GM23248 (cell line): Measurements from ENCODE around the gene FPGT. TPM values are rescaled to one million over a fixed set of nuclear protein-coding genes. Genes with fewer than 3 reads are reported as not detected.
"Not testable (repeated sequence)": the region's sequence is repeated elsewhere in the genome, so short reads cannot be mapped to it uniquely, and the experiment has no call there.

Experiments used
- DNase-seq: peaks from one replicate; pipeline ENCODE4 v3.0.0-alpha.2; 2015
- H2AFZ ChIP-seq: fragments of 200-600 bp; sonication (generic); 2 replicates; pipeline ENCODE4 v1.6.1; 2016; ENCODE audit warnings: antibody characterized with exemption
- H3F3A ChIP-seq: fragments of 200-600 bp; sonication (generic); 2 replicates; pipeline ENCODE4 v1.6.1; 2016; ENCODE audit warnings: mild to moderate bottlenecking, antibody characterized with exemption, mixed run types; ENCODE audit not compliant: insufficient read depth
- H3K27ac ChIP-seq: fragments of 200-600 bp; sonication (generic); 2 replicates; pipeline ENCODE4 v1.5.1; 2016; ENCODE audit warnings: mild to moderate bottlenecking
- H3K27me3 ChIP-seq: fragments of 200-600 bp; sonication (generic); replicated peaks from 2 replicates; pipeline ENCODE4 v1.6.1; 2016; ENCODE audit warnings: mild to moderate bottlenecking; ENCODE audit not compliant: insufficient read depth
- H3K36me3 ChIP-seq: fragments of 200-600 bp; sonication (generic); 2 replicates; pipeline ENCODE4 v1.6.1; 2016; ENCODE audit warnings: low read depth, mild to moderate bottlenecking
- H3K4me1 ChIP-seq: fragments of 200-600 bp; sonication (generic); 2 replicates; pipeline ENCODE4 v1.6.1; 2016; ENCODE audit warnings: mild to moderate bottlenecking; ENCODE audit not compliant: insufficient read depth
- H3K4me2 ChIP-seq: fragments of 200-600 bp; sonication (generic); one replicate; pipeline ENCODE4 v1.6.1; 2016; ENCODE audit warnings: mild to moderate bottlenecking; ENCODE audit not compliant: unreplicated experiment
- H3K4me3 ChIP-seq: fragments of 200-600 bp; sonication (generic); 2 replicates; pipeline ENCODE4 v1.5.1; 2016; ENCODE audit warnings: mild to moderate bottlenecking
- H3K79me2 ChIP-seq: fragments of 200-600 bp; sonication (generic); 2 replicates; pipeline ENCODE4 v1.6.1; 2016; ENCODE audit warnings: mild to moderate bottlenecking; ENCODE audit not compliant: insufficient read depth
- H3K9ac ChIP-seq: fragments of 200-600 bp; sonication (generic); 2 replicates; pipeline ENCODE4 v1.6.1; 2016; ENCODE audit warnings: mild to moderate bottlenecking
- H3K9me2 ChIP-seq: fragments of 200-600 bp; sonication (generic); 2 replicates; pipeline ENCODE4 v1.6.1; 2016; ENCODE audit warnings: mixed run types, mild to moderate bottlenecking, moderate library complexity; ENCODE audit not compliant: insufficient read depth
- H3K9me3 ChIP-seq: fragments of 200-600 bp; sonication (generic); one replicate; pipeline ENCODE4 v1.6.1; 2017; ENCODE audit warnings: low read depth
- H4K20me1 ChIP-seq: fragments of 200-600 bp; sonication (generic); 2 replicates; pipeline ENCODE4 v1.6.0; 2016; ENCODE audit not compliant: insufficient read depth
- EZH2 ChIP-seq: fragments of 200-600 bp; sonication (generic); IDR thresholded peaks from 2 replicates; pipeline ENCODE4 v1.6.1; 2018; ENCODE audit warnings: antibody characterized with exemption, mild to moderate bottlenecking; ENCODE audit not compliant: insufficient read depth, poor library complexity, severe bottlenecking
- EZH2phosphoT487 ChIP-seq: fragments of 200-600 bp; sonication (generic); IDR thresholded peaks from 2 replicates; pipeline ENCODE4 v1.6.1; 2018; ENCODE audit warnings: antibody characterized with exemption, moderate library complexity, mild to moderate bottlenecking, low read depth; ENCODE audit not compliant: insufficient read depth
- WGBS, 2 experiments: methylation state at CpG; one replicate each; pipeline ENCODE4 v1.1.6; 2015 to 2017; ENCODE audit warnings: low lambda C conversion rate in 2 of 2, low coverage in 1 of 2; ENCODE audit errors: missing lambda C conversion rate in 2 of 2; 5-methylcytosine and 5-hydroxymethylcytosine counted together
- in situ Hi-C: fragments of 300-500 bp; cut with MboI; formaldehyde crosslinking; loops from 2 replicates; pipeline ENCODE4 v1.15.0; 2020
- polyA plus RNA-seq: library from polyadenylated mRNA; unstranded; fragments of >200 nt; fragmentation: Nextera tagmentation; extraction: Ambion mirVana; gene quantifications from 2 replicates; pipeline ENCODE4 v1.2.1, GENCODE V29; 2016
- total RNA-seq: library from RNA; depleted of rRNA; stranded (reverse); fragments of >200 nt; shearing (Covaris generic); gene quantifications from 2 replicates; pipeline ENCODE4 v1.2.3, GENCODE V29; 2014; rRNA removed

FPGT gene
- total and polyA plus RNA-seq, 2 experiments from 2014 or later: 10.3 to 11.6 TPM

GRCh38 chr1:74247881-74248528, 50.0 kb downstream of the FPGT start:
- in situ Hi-C loops: no loop called here
- WGBS, 2 experiments: 64 to 69% methylated on average over 18 to 21 of the region's 22 CpGs
- TF ChIP-seq EZH2phosphoT487 (no peak), EZH2 (no peak)
- H3K9ac ChIP-seq: no peak overlapping the region
- H3K79me2 ChIP-seq: no peaks in the 10 kb centered on the region
- H2AFZ ChIP-seq: no peak overlapping the region
- H3K27me3 ChIP-seq: no peaks in the 10 kb centered on the region
- peaks cover 2% of the 10 kb centered on the region for H3K9me3 ChIP-seq
- no peaks in the 10 kb centered on the region for H4K20me1 ChIP-seq
- no peak overlapping the region for H3K27ac ChIP-seq
- H3K36me3 ChIP-seq: no peaks in the 10 kb centered on the region
- H3K4me3 ChIP-seq: no peak overlapping the region
- no peaks in the 10 kb centered on the region for H3K9me2 ChIP-seq
- H3F3A ChIP-seq: no peaks in the 10 kb centered on the region
- H3K4me1 ChIP-seq: no peaks in the 10 kb centered on the region
- H3K4me2 ChIP-seq: no peak overlapping the region
- DNase-seq: no peak

GRCh38 chr1:74253243-74253824, 55.3 kb downstream of the FPGT start:
- WGBS, 2 experiments: 67 to 69% methylated on average over 17 to 28 of the region's 32 CpGs
- H3K4me2 ChIP-seq, H3K9ac ChIP-seq, H3K4me1 ChIP-seq, H3K27ac ChIP-seq, H3K36me3 ChIP-seq, in situ Hi-C loops, H3K9me3 ChIP-seq, H3K9me2 ChIP-seq, H3K4me3 ChIP-seq, H3K27me3 ChIP-seq, H4K20me1 ChIP-seq, DNase-seq, H3F3A ChIP-seq, H2AFZ ChIP-seq, H3K79me2 ChIP-seq: not testable (repeated sequence)

Other genes with a start within 250 kb of the FPGT start
- 0.11 TPM in 1 of 2 replicates, not detected in the other for gene LRRIQ3, start 66 bp upstream of the FPGT start, total RNA-seq
- gene LRRIQ3, start 66 bp upstream of the FPGT start, polyA plus RNA-seq: not detected in 2 replicates
- gene TNNI3K, start 37.1 kb downstream of the FPGT start, total RNA-seq: not detected in 2 replicates
- gene TNNI3K, start 37.1 kb downstream of the FPGT start, polyA plus RNA-seq: not detected in 2 replicates